Kidney capillary endothelial cell (primary cell): ENCODE data around the gene LGALSL.
"Not testable (repeated sequence)": the region's sequence is repeated elsewhere in the genome, so short reads cannot be mapped to it uniquely, and the experiment has no call there.

Source experiments
- DNase-seq: peaks from one replicate; pipeline ENCODE4 v3.0.0-alpha.2; 2018; ENCODE audit warnings: low spot score

The LGALSL gene

GRCh38 chr2:64442801-64443429 lies 11.0 kb upstream of the LGALSL start:
- DNase-seq, result no peak

- not testable (repeated sequence) for DNase-seq
These were observed 8.0 kb upstream of the LGALSL start for GRCh38 chr2:64445970-64446369.

- no peak for DNase-seq
These were observed 6.5 kb upstream of the LGALSL start for GRCh38 chr2:64447317-64448040.

GRCh38 chr2:64448041-64448426 lies 5.9 kb upstream of the LGALSL start:
- no peak for DNase-seq

- no peak for DNase-seq
These were observed 2.9 kb upstream of the LGALSL start for GRCh38 chr2:64451051-64451450.

GRCh38 chr2:64454386-64455332 lies 697 bp downstream of the LGALSL start:
- no peak for DNase-seq

- DNase-seq, result no peak
These were observed 1.6 kb downstream of the LGALSL start for GRCh38 chr2:64455545-64455944.

- DNase-seq, result no peak
These were observed 2.3 kb downstream of the LGALSL start for GRCh38 chr2:64456293-64456692.

- DNase-seq, result no peak
These were observed 3.6 kb downstream of the LGALSL start for GRCh38 chr2:64457524-64457923.

GRCh38 chr2:64459575-64459974 lies 5.6 kb downstream of the LGALSL start:
- no peak for DNase-seq

GRCh38 chr2:64460330-64460729 lies 6.4 kb downstream of the LGALSL start:
- DNase-seq, result no peak

- no peak for DNase-seq
These were observed 7.5 kb downstream of the LGALSL start for GRCh38 chr2:64461271-64462058.

- no peak for DNase-seq
These were observed 8.2 kb downstream of the LGALSL start for GRCh38 chr2:64462171-64462570.

- no peak for DNase-seq
These were observed 9.2 kb downstream of the LGALSL start for GRCh38 chr2:64462940-64463700.

- no peak for DNase-seq
These were observed 9.8 kb downstream of the LGALSL start for GRCh38 chr2:64463781-64464180.

- no peak for DNase-seq
These were observed 12.6 kb downstream of the LGALSL start for GRCh38 chr2:64466478-64467085.

- no peak for DNase-seq
These were observed 13.3 kb downstream of the LGALSL start for GRCh38 chr2:64467096-64467843.

- no peak for DNase-seq
These were observed 15.3 kb downstream of the LGALSL start for GRCh38 chr2:64469261-64469660.

- DNase-seq, result no peak
These were observed 16.1 kb downstream of the LGALSL start for GRCh38 chr2:64470071-64470470.

- DNase-seq, result no peak
These were observed 16.9 kb downstream of the LGALSL start for GRCh38 chr2:64470766-64471295.
